Activated CD8-positive, alpha-beta T cell treated with anti-CD3 and anti-CD28 coated beads for 36 hours (primary cell): Measurements from ENCODE around the gene RPL9. TPM values are rescaled to one million over a fixed set of nuclear protein-coding genes. Genes with fewer than 3 reads are reported as not detected.

ENCODE experiments used
- ATAC-seq: fragments of 200-7000 bp; cut with Tn5 transposase; one replicate; pipeline ENCODE4 v1.10.0; 2021; ENCODE audit warnings: mild to moderate bottlenecking, moderate library complexity
- CTCF ChIA-PET: fragments of 350-600 bp; sonication (Branson Sonifier 250); formaldehyde crosslinking; loops from one replicate; lab custom pipeline; 2021; ENCODE audit warnings: antibody characterized with exemption; lab: Charles Lee
- POLR2A ChIA-PET: fragments of 350-600 bp; sonication (Branson Sonifier 250); formaldehyde crosslinking; loops from one replicate; lab custom pipeline; 2021; ENCODE audit warnings: antibody characterized with exemption; lab: Charles Lee
- DNase-seq: peaks from one replicate; pipeline ENCODE4 v3.0.0-alpha.2; 2020
- H3K27ac Mint-ChIP-seq: one replicate; pipeline ENCODE4 v1.8.0; 2021; ENCODE audit warnings: mild to moderate bottlenecking, mixed read lengths
- H3K27me3 Mint-ChIP-seq: one replicate; pipeline ENCODE4 v1.8.0; 2021; ENCODE audit warnings: mixed read lengths
- H3K36me3 Mint-ChIP-seq: one replicate; pipeline ENCODE4 v1.8.0; 2021; ENCODE audit warnings: low read depth, mixed read lengths
- H3K4me1 Mint-ChIP-seq: one replicate; pipeline ENCODE4 v1.8.0; 2021; ENCODE audit warnings: low read depth, mixed read lengths
- H3K4me3 Mint-ChIP-seq: one replicate; pipeline ENCODE4 v1.8.0; 2021; ENCODE audit warnings: mild to moderate bottlenecking, moderate library complexity, mixed read lengths
- H3K9me3 Mint-ChIP-seq: one replicate; pipeline ENCODE4 v1.8.0; 2021; ENCODE audit warnings: mixed read lengths
- CTCF ChIP-seq: fragments of 200-600 bp; IDR thresholded peaks from one replicate; pipeline ENCODE4 v1.8.0; 2022; ENCODE audit warnings: antibody characterized with exemption, mild to moderate bottlenecking
- intact Hi-C: fragments of 100-400 bp; cut with micrococcal nuclease; formaldehyde crosslinking; loops from one replicate; pipeline ENCODE4 v1.10.0; 2022
- total RNA-seq, 2 experiments: library from RNA; stranded (reverse); gene quantifications; one replicate each; pipeline ENCODE4 v1.2.3, GENCODE V29; 2021

Gene RPL9
- total RNA-seq, 2 experiments from 2014 or later: 2,605 to 2,684 TPM

GRCh38 chr4:39498727-39499020 lies 40.0 kb upstream of the RPL9 start:
- intact Hi-C loops: no loop called here
- no peaks in the 10 kb centered on the region for H3K27me3 Mint-ChIP-seq
- no peaks in the 10 kb centered on the region for H3K9me3 Mint-ChIP-seq
- ChIA-PET POLR2A (interaction anchor here (0.7 kb wide), 1 partner anchor 366 kb away, joined by 3 read pairs; no protein-coding TSS in a partner anchor), CTCF (no interaction called here)
- TF ChIP-seq CTCF: no peak
- H3K27ac Mint-ChIP-seq: no peak overlapping the region
- ATAC-seq (no peak), DNase-seq (no peak)
- H3K4me1 Mint-ChIP-seq: no peaks in the 10 kb centered on the region
- peaks cover 12% of the 10 kb centered on the region for H3K36me3 Mint-ChIP-seq
- H3K4me3 Mint-ChIP-seq: no peak overlapping the region

GRCh38 chr4:39497909-39498726 lies 39.4 kb upstream of the RPL9 start:
- Mint-ChIP-seq H3K36me3 (peaks cover 8% of the 10 kb centered on the region), H3K9me3 (no peaks in the 10 kb centered on the region), H3K4me3 (no peak overlapping the region), H3K4me1 (no peaks in the 10 kb centered on the region), H3K27me3 (no peaks in the 10 kb centered on the region), H3K27ac (no peak overlapping the region)
- TF ChIP-seq CTCF: no peak
- ATAC-seq (no peak), DNase-seq (no peak)
- ChIA-PET CTCF (no interaction called here), POLR2A (interaction anchor here (0.7 kb wide), 1 partner anchor 367 kb away, joined by 3 read pairs; no protein-coding TSS in a partner anchor)
- intact Hi-C loops: no loop called here

GRCh38 chr4:39495446-39496213 lies 36.9 kb upstream of the RPL9 start:
- Mint-ChIP-seq H3K27me3 (no peaks in the 10 kb centered on the region), H3K9me3 (no peaks in the 10 kb centered on the region), H3K27ac (no peak overlapping the region), H3K36me3 (peaks cover 8% of the 10 kb centered on the region), H3K4me3 (no peak overlapping the region), H3K4me1 (no peaks in the 10 kb centered on the region)
- POLR2A ChIA-PET: interaction anchor here (1.6 kb wide), 1 partner anchor 27 kb away, joined by 3 read pairs; no protein-coding TSS in a partner anchor
- DNase-seq (no peak), ATAC-seq (no peak)
- CTCF ChIA-PET: interaction anchor here (1.7 to 2.3 kb wide), 2 partner anchors 27 to 72 kb away, joined by 3 to 9 read pairs; no protein-coding TSS in a partner anchor
- TF ChIP-seq CTCF: no peak
- intact Hi-C loops: no loop called here

GRCh38 chr4:39494354-39494753 lies 35.6 kb upstream of the RPL9 start:
- ChIA-PET CTCF (interaction anchor here (2.1 kb wide), 1 partner anchor 25 kb away, joined by 5 read pairs; no protein-coding TSS in a partner anchor), POLR2A (no interaction called here)
- H3K27ac Mint-ChIP-seq: no peak overlapping the region
- no peaks in the 10 kb centered on the region for H3K27me3 Mint-ChIP-seq
- ATAC-seq (no peak), DNase-seq (no peak)
- no peak for TF ChIP-seq CTCF
- no peaks in the 10 kb centered on the region for H3K9me3 Mint-ChIP-seq
- intact Hi-C loops: no loop called here
- no peaks in the 10 kb centered on the region for H3K4me1 Mint-ChIP-seq
- peaks cover 5% of the 10 kb centered on the region for H3K36me3 Mint-ChIP-seq
- H3K4me3 Mint-ChIP-seq: no peak overlapping the region
